Hematopoietic multipotent progenitor cell treated with erythropoietin and hydrocortisone succinate and interleukin-3 and kit ligand, for 8 days (in vitro differentiated cells): ENCODE data around the gene SPSB4.
A peak's percentile ranks its signal among the peaks of the same experiment; 100 is the strongest.

Experiments used
- DNase-seq: peaks from one replicate; pipeline ENCODE4 v3.0.0-alpha.2; 2015

SPSB4 gene

GRCh38 chr3:141167681-141168080 lies 116.5 kb downstream of the SPSB4 start:
- no peak for DNase-seq

GRCh38 chr3:141170678-141171295 lies 119.6 kb downstream of the SPSB4 start:
- no peak for DNase-seq

GRCh38 chr3:141174674-141175073 lies 123.5 kb downstream of the SPSB4 start:
- no peak for DNase-seq

- no peak for DNase-seq
Measured at GRCh38 chr3:141176775-141177174, 125.6 kb downstream of the SPSB4 start.

- DNase-seq: no peak
Measured at GRCh38 chr3:141178026-141178425, 126.9 kb downstream of the SPSB4 start.

DNA sequence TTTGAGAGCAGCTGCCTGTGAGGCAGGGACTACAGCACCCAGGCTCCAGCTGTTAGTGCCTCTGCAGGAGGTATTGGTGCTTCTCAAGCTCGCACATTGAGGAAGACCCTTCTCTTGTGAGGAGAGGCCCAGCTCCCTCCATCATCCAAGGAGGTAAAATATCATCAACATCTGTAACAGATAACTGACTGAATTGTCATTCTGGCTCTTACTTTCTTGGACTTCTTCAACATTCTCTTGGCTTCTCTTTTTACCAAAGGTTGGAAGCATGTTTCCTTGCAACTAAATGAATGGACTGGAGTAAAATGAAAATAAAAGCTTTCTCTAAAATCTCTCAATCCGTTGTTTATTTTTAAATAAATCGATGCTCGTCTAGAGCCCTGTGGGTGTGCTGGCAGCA lies 127.4 kb downstream of the SPSB4 start:
- no peak for DNase-seq

- no peak for DNase-seq
Measured at GRCh38 chr3:141179983-141180382, 128.8 kb downstream of the SPSB4 start.

GRCh38 chr3:141181196-141181595 lies 130.0 kb downstream of the SPSB4 start:
- DNase-seq: no peak

- no peak for DNase-seq
Measured at GRCh38 chr3:141181819-141182218, 130.7 kb downstream of the SPSB4 start.

DNA sequence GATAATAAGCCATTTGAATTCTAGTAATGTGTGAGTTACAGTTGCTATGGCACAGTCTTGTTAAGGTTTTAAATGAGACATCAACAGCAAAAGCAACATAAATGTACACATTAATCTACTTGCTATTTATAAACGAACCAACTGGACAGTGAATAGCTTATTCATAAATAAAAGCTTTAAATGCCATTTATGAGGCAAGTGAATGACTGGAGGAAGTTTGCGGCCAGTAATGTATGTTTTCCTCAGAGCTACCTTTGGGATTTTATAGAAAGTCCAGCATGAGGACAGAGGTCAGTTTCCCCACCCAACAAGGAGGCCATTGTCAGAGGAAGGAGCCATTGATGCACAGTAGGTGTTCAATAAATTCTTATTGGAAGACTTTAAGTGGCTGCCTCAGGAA lies 132.5 kb downstream of the SPSB4 start:
- no peak for DNase-seq

DNA sequence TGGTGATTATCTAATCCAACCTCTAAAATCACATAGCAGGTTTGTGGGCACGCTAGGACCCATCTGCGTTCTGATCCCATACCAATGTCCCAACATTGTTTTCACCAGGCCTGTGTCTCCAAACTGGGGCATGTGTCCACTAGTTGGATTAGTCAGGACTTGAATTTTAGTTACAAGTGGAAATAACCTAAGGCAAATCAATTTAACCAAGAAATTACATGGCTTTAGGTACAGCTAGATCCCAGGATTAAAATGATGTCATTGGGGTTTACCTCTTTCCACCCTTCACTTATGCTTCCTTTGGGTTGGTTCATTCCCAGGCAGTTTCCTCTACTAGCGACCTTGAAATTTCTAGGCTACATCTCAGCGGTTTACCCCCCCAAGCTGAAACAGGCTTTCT lies 133.3 kb downstream of the SPSB4 start:
- DNase-seq: no peak

- no peak for DNase-seq
Measured at GRCh38 chr3:141191097-141191749, 140.1 kb downstream of the SPSB4 start.

- peak; percentile 93 for DNase-seq
Measured at GRCh38 chr3:141192345-141192744, 141.2 kb downstream of the SPSB4 start.

DNA sequence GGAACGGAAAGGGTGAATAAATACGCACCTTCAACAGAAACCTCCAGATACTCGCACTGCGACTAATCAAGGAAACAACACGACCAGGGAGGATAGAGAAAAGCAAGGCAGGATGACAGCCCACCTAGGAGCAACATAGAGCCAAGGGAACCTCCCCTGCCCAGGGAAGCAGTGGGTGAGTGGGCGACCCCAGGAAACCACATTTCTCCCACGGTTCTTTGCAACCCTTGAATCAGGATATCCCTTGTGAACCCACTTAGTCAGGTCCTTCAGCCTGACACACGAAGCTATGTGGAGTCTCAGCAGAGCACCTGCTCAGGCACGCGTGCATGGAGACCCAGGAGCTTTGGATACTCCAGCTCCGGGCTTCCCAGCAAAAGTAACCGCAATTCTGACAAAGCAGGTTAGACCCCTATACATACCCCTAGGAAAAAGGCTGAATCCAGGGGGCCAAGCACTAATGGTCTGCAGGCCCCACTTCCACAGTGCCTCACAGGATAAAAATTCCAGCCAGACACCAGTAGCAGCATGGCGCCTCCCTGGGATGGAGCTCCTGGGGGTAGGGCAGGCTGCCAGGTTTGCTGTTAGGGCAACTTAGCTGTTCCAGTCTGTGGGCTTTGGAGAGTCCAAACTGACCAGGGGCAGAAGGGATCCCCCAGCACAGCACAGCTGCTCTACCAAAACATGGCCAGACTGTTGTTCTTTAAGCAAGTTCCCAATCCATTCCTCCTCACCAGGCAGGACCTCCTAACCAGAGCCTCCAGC lies 142.1 kb downstream of the SPSB4 start:
- no peak for DNase-seq
